Liver (tissue), 9 donors: ENCODE results near the gene HIF3A. TPM values are rescaled to one million over a fixed set of nuclear protein-coding genes. Genes with fewer than 3 reads are reported as not detected.

Experiments
- DNase-seq: peaks from one replicate; pipeline ENCODE4 v3.0.0-alpha.2; 2017; ENCODE audit warnings: low spot score
- H3K27ac ChIP-seq, 2 donors: one replicate each; pipeline ENCODE4 v1.7.0; 2013; ENCODE audit warnings: inconsistent platforms in 2 of 2, low read length in 2 of 2, control low read depth in 1 of 2, low read depth in 1 of 2, mild to moderate bottlenecking in 1 of 2
- H3K27me3 ChIP-seq, 4 donors: one replicate each; pipeline versions ENCODE4 v1.6.1 to v1.7.0; 2013; ENCODE audit warnings: low read length in 3 of 4, inconsistent platforms in 1 of 4, mild to moderate bottlenecking in 1 of 4, moderate library complexity in 1 of 4; ENCODE audit not compliant: control insufficient read depth in 4 of 4, insufficient read depth in 4 of 4
- H3K36me3 ChIP-seq, 4 donors: one replicate each; pipeline versions ENCODE4 v1.6.1 to v1.7.0; 2013; ENCODE audit warnings: low read length in 3 of 4, mild to moderate bottlenecking in 3 of 4, low read depth in 1 of 4, moderate library complexity in 1 of 4; ENCODE audit not compliant: control insufficient read depth in 4 of 4, insufficient read depth in 3 of 4
- H3K4me1 ChIP-seq, 4 donors: one replicate each; pipeline versions ENCODE4 v1.6.1 to v1.7.0; 2013; ENCODE audit warnings: low read length in 3 of 4, mild to moderate bottlenecking in 3 of 4, moderate library complexity in 1 of 4; ENCODE audit not compliant: control insufficient read depth in 4 of 4, insufficient read depth in 4 of 4
- H3K4me3 ChIP-seq, 3 donors: one replicate each; pipeline versions ENCODE4 v1.6.1 to v1.7.0; 2013; ENCODE audit warnings: low read length in 3 of 3, control low read depth in 1 of 3, low read depth in 1 of 3, mild to moderate bottlenecking in 1 of 3
- H3K9ac ChIP-seq, 2 donors: one replicate each; pipeline ENCODE4 v1.7.0; 2013; ENCODE audit warnings: low read length in 2 of 2, mild to moderate bottlenecking in 2 of 2, moderate library complexity in 2 of 2, control low read depth in 1 of 2, low read depth in 1 of 2
- H3K9me3 ChIP-seq, 4 donors: one replicate each; pipeline versions ENCODE4 v1.6.1 to v1.7.0; 2013; ENCODE audit warnings: low read length in 3 of 4; ENCODE audit not compliant: control insufficient read depth in 4 of 4
- EGR1 ChIP-seq, 2 donors: IDR thresholded peaks; 2 replicates each; pipeline ENCODE4 v1.6.1; 2016 to 2018; ENCODE audit warnings: antibody characterized with exemption in 2 of 2, low read depth in 2 of 2
- FOXA2 ChIP-seq: IDR thresholded peaks from 2 replicates; pipeline ENCODE4 v1.6.1; 2016; ENCODE audit warnings: antibody characterized with exemption
- GABPA ChIP-seq, 2 donors: IDR thresholded peaks in 1 of 2; conservative IDR thresholded peaks in 1 of 2; 2 replicates each; pipeline ENCODE4 v1.6.1; 2016; ENCODE audit warnings: antibody characterized with exemption in 2 of 2, mild to moderate bottlenecking in 1 of 2, moderate library complexity in 1 of 2
- HNF4G ChIP-seq: IDR thresholded peaks from 2 replicates; pipeline ENCODE4 v1.6.1; 2016; ENCODE audit warnings: antibody characterized with exemption
- JUND ChIP-seq, 2 donors: IDR thresholded peaks; 2 replicates each; pipeline ENCODE4 v1.6.1; 2016; ENCODE audit warnings: antibody characterized with exemption in 2 of 2
- MAX ChIP-seq: IDR thresholded peaks from 2 replicates; pipeline ENCODE4 v1.6.1; 2016; ENCODE audit warnings: antibody characterized with exemption
- NR2F2 ChIP-seq: IDR thresholded peaks from 2 replicates; pipeline ENCODE4 v1.6.1; 2016; ENCODE audit warnings: antibody characterized with exemption
- RAD21 ChIP-seq, 2 donors: IDR thresholded peaks; 2 replicates each; pipeline ENCODE4 v1.6.1; 2016; ENCODE audit warnings: antibody characterized with exemption in 2 of 2, mild to moderate bottlenecking in 2 of 2
- RXRA ChIP-seq, 2 donors: IDR thresholded peaks; 2 replicates each; pipeline ENCODE4 v1.6.1; 2017 to 2018; ENCODE audit warnings: antibody characterized with exemption in 2 of 2, mild to moderate bottlenecking in 1 of 2
- SP1 ChIP-seq: IDR thresholded peaks from 2 replicates; pipeline ENCODE4 v1.6.1; 2018; ENCODE audit warnings: antibody characterized with exemption, mild to moderate bottlenecking
- TAF1 ChIP-seq: conservative IDR thresholded peaks from 2 replicates; pipeline ENCODE4 v1.6.1; 2016; ENCODE audit warnings: antibody characterized with exemption, mild to moderate bottlenecking
- YY1 ChIP-seq: IDR thresholded peaks from 2 replicates; pipeline ENCODE4 v1.6.1; 2016; ENCODE audit warnings: antibody characterized with exemption, mild to moderate bottlenecking
- WGBS: extraction: QIAGEN DNeasy Blood & Tissue Kit; methylation state at CpG from one replicate; pipeline ENCODE4 v1.1.7; 2013; 5-methylcytosine and 5-hydroxymethylcytosine counted together
- polyA plus RNA-seq, 2 donors: library from polyadenylated mRNA; stranded (reverse) in 1 of 2; unstranded in 1 of 2; fragments of 200-250 nt in 1 of 2; fragments of >200 nt in 1 of 2; fragmentation: Nextera tagmentation in 1 of 2; extraction: Ambion mirVana in 1 of 2; gene quantifications; one replicate each; pipeline versions ENCODE4 v1.2.1 to v1.2.3, GENCODE V29; 2013 to 2015
- total RNA-seq, 2 donors: library from RNA; depleted of rRNA; stranded (reverse); fragments of >200 nt; gene quantifications; one replicate each; pipeline ENCODE4 v1.2.3, GENCODE V29; 2014
- TF ChIP-seq, protein P1 (sequence below): IDR thresholded peaks from 2 replicates; pipeline ENCODE4 v1.6.1; 2016; ENCODE audit warnings: antibody characterized with exemption, mild to moderate bottlenecking
- TF ChIP-seq, protein P2 (sequence below): IDR thresholded peaks from 2 replicates; pipeline ENCODE4 v1.6.1; 2016; ENCODE audit warnings: antibody characterized with exemption
- TF ChIP-seq, protein P3 (sequence below): fragments of 150-350 bp; IDR thresholded peaks from 2 replicates; pipeline ENCODE4 v1.5.1; 2017; ENCODE audit warnings: improper control_type of control experiment, low read depth, low read length; ENCODE audit not compliant: missing input control
- donor health status: healthy.
- donor health status: healthy.
- donor health status: healthy.
- donor health status: healthy.
- donor health status: healthy.

The HIF3A gene
- total and polyA plus RNA-seq, 4 donors: 2.2 to 20.5 (median 6.8) TPM

DNA sequence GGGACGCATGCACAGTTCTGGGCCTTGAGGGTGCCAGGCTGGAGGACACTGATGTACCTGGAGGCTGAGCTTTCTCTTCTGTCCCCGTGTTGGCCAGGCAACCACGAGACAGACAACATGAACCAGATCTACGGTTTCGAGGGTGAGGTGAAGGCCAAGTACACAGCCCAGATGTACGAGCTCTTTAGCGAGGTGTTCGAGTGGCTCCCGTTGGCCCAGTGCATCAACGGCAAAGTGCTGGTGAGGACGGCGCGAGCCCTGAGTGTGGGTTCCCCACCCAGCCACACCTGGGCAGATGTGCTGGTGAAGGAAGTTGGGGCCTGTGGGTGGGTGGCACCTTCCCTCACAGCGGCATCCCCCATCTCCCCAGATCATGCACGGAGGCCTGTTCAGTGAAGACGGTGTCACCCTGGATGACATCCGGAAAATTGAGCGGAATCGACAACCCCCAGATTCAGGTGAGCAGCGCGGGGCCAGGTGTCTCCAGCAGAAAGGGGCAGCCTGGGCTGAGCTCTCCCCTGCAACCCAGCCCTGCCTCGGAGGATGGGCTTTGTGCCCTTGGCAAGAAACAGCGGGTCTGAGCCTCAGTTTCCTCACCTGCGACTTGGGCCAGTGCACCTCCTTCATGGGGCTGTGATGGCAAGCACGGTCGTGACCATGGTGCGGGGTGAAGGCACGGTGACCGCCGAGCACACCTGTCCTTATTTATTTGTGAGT is 90.3 kb downstream of the HIF3A start:
- WGBS: 97% methylated on average over 30 of the region's 30 CpGs
- no peak for DNase-seq
- H3K36me3 ChIP-seq: peaks cover 8 to 52% (median 25%) of the 10 kb centered on the region in 4 donors

More for the DNA sequence above, 90.3 kb downstream of the HIF3A start:
- Histone ChIP-seq H3K27me3 (no peaks in the 10 kb centered on the region), H3K4me1 (peaks cover 0 to 5% (median 3%) of the 10 kb centered on the region in 4 donors), H3K27ac (no peak overlapping the region), H3K9ac (no peak overlapping the region), H3K9me3 (no peaks in the 10 kb centered on the region), H3K4me3 (no peak overlapping the region)
- TF ChIP-seq, protein P1, sequence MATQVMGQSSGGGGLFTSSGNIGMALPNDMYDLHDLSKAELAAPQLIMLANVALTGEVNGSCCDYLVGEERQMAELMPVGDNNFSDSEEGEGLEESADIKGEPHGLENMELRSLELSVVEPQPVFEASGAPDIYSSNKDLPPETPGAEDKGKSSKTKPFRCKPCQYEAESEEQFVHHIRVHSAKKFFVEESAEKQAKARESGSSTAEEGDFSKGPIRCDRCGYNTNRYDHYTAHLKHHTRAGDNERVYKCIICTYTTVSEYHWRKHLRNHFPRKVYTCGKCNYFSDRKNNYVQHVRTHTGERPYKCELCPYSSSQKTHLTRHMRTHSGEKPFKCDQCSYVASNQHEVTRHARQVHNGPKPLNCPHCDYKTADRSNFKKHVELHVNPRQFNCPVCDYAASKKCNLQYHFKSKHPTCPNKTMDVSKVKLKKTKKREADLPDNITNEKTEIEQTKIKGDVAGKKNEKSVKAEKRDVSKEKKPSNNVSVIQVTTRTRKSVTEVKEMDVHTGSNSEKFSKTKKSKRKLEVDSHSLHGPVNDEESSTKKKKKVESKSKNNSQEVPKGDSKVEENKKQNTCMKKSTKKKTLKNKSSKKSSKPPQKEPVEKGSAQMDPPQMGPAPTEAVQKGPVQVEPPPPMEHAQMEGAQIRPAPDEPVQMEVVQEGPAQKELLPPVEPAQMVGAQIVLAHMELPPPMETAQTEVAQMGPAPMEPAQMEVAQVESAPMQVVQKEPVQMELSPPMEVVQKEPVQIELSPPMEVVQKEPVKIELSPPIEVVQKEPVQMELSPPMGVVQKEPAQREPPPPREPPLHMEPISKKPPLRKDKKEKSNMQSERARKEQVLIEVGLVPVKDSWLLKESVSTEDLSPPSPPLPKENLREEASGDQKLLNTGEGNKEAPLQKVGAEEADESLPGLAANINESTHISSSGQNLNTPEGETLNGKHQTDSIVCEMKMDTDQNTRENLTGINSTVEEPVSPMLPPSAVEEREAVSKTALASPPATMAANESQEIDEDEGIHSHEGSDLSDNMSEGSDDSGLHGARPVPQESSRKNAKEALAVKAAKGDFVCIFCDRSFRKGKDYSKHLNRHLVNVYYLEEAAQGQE: no peak
- TF ChIP-seq GABPA (IDR thresholded peaks at IDR 0.05 in 1 of 2, conservative IDR thresholded peaks at IDR 0.05 in 1 of 2): no peak
- no peak for TF ChIP-seq MAX
- TF ChIP-seq SP1: no peak
- TF ChIP-seq, protein P2, sequence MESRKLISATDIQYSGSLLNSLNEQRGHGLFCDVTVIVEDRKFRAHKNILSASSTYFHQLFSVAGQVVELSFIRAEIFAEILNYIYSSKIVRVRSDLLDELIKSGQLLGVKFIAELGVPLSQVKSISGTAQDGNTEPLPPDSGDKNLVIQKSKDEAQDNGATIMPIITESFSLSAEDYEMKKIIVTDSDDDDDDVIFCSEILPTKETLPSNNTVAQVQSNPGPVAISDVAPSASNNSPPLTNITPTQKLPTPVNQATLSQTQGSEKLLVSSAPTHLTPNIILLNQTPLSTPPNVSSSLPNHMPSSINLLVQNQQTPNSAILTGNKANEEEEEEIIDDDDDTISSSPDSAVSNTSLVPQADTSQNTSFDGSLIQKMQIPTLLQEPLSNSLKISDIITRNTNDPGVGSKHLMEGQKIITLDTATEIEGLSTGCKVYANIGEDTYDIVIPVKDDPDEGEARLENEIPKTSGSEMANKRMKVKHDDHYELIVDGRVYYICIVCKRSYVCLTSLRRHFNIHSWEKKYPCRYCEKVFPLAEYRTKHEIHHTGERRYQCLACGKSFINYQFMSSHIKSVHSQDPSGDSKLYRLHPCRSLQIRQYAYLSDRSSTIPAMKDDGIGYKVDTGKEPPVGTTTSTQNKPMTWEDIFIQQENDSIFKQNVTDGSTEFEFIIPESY: no peak
- no peak for TF ChIP-seq TAF1
- TF ChIP-seq HNF4G: no peak
- TF ChIP-seq JUND (IDR thresholded peaks at IDR 0.05): no peak
- no peak for TF ChIP-seq RXRA (IDR thresholded peaks at IDR 0.05)
- no peak for TF ChIP-seq NR2F2
- no peak for TF ChIP-seq YY1
- TF ChIP-seq RAD21 (IDR thresholded peaks at IDR 0.05): no peak
- TF ChIP-seq, protein P3, sequence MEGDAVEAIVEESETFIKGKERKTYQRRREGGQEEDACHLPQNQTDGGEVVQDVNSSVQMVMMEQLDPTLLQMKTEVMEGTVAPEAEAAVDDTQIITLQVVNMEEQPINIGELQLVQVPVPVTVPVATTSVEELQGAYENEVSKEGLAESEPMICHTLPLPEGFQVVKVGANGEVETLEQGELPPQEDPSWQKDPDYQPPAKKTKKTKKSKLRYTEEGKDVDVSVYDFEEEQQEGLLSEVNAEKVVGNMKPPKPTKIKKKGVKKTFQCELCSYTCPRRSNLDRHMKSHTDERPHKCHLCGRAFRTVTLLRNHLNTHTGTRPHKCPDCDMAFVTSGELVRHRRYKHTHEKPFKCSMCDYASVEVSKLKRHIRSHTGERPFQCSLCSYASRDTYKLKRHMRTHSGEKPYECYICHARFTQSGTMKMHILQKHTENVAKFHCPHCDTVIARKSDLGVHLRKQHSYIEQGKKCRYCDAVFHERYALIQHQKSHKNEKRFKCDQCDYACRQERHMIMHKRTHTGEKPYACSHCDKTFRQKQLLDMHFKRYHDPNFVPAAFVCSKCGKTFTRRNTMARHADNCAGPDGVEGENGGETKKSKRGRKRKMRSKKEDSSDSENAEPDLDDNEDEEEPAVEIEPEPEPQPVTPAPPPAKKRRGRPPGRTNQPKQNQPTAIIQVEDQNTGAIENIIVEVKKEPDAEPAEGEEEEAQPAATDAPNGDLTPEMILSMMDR: no peak
- no peak for TF ChIP-seq EGR1 (IDR thresholded peaks at IDR 0.05; ENCODE audit: low read depth in 2 of 2)
- no peak for TF ChIP-seq FOXA2
